Measurements from ENCODE around the gene SGTA.

DNA sequence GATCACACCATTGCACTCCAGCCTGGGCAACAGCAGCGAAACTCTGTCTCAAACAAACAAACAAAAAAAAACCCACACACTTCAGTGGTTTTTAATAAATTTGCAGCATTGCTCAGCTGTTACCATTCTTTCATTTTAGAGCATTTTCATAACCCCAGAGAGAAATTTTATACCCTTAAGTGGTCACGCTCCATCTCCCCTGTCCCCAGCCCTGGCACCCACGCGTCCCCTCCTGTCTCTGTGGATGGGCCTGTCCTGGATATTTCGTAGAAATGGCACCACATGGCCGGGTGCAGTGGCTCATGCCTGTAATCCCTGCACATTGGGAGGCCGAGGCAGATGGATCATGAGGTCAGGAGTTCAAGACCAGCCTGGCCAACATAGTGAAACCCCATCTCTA is 10.1 kb upstream of the SGTA start:
- no peak for TF ChIP-seq CTCF (IDR thresholded peaks at IDR 0.05; ENCODE audit: low read length)
- no peak for TF ChIP-seq EZH2 (optimal IDR thresholded peaks at IDR 0.05; ENCODE audit: low read depth, low read length)
